HG03139 (cell line): ENCODE data around the gene BARX1.

Experiments used
- ATAC-seq: cut with Tn5 transposase; IDR thresholded peaks from one replicate; pipeline ENCODE4 v1.9.1; 2021; ENCODE audit not compliant: unreplicated experiment

Gene BARX1

GRCh38 chr9:93929231-93929630, 25.9 kb downstream of the BARX1 start:
- no peak for ATAC-seq

DNA sequence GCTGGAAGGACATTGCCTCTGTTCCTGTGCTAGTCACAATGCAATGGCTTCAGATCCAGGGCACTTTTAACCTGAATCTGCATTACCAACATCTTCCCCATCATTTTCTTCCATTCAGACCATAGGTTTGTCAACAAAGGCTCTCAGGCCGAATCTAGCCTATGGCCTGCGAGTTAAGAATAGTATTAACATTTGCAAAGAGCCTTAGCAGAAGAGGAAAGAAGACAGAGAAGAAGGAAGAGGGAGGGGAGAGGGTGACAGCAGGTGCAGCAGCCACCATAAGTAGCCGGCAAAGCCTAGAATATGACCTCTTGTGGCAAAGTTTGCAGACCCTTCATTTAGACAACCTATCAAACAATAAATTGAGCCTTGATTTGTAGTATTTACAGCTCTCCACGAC, 32.6 kb downstream of the BARX1 start:
- no peak for ATAC-seq

GRCh38 chr9:93920131-93920800, 34.9 kb downstream of the BARX1 start:
- no peak for ATAC-seq

- no peak for ATAC-seq
Measured at GRCh38 chr9:93918061-93918460, 37.1 kb downstream of the BARX1 start.

- no peak for ATAC-seq
Measured at GRCh38 chr9:93917121-93917853, 37.9 kb downstream of the BARX1 start.

DNA sequence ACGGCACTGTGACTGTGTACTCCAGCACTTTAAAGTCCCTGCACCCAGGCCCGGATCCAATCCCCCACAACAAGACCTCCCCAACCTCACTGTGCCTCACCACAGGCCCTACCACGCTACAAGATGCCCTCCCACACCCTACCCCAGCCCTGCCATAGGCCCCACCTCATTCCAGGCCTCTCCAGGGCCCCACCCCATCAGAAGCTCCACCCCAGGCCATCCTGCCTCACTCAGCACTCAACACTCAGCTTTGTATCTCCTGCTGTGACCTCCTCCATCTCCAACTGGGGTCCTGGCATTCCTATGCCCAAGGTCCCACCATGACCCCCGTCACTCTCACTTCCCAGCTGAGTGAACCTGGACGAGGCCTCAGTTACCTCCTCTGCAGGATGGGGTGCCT, 38.8 kb downstream of the BARX1 start:
- no peak for ATAC-seq

DNA sequence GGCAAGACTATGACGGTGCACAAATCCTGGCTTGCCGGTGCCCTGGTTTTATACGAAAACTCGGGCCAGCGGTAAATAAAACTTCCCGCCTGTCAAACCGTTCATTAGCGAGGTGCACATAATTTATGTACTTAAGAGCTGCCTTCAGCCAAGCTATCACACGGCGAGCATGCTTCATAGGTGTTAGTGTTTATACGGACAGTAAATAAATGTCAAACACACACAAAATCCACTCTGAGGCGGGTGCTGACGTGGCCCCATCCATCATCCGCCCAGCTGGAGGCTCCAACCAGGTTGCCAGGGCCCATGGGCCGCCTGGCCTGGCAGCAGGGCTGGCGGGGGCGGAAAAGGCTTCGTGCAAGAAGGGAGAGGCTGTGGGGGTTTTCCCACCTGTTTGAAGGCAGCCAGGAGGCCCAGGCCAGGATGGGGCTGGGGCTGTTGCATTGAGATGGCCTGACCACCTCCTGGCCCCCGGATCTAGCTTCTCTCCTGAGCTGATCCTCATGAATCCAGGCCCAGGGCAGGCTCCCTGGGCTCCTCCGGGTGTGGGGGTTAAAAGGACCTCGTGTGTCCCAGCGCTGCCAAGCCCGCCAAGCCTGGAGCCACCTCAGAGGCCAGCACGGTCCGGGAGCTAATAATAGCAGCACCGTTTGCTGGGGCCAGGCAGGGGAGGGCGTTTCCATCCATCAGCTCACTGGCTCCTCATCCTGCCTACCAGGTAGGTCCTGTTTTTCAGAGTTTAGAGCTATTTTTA, 43.2 kb downstream of the BARX1 start:
- no peak for ATAC-seq

- ATAC-seq, result no peak
Measured at GRCh38 chr9:93911136-93911745, 43.9 kb downstream of the BARX1 start.

GRCh38 chr9:93910598-93910997, 44.6 kb downstream of the BARX1 start:
- ATAC-seq, result no peak

- ATAC-seq, result no peak
Measured at GRCh38 chr9:93910196-93910595, 45.0 kb downstream of the BARX1 start.

GRCh38 chr9:93909242-93909616, 45.9 kb downstream of the BARX1 start:
- no peak for ATAC-seq

- ATAC-seq, result no peak
Measured at GRCh38 chr9:93908591-93909241, 46.4 kb downstream of the BARX1 start.

- ATAC-seq, result no peak
Measured at GRCh38 chr9:93907551-93908199, 47.5 kb downstream of the BARX1 start.

DNA sequence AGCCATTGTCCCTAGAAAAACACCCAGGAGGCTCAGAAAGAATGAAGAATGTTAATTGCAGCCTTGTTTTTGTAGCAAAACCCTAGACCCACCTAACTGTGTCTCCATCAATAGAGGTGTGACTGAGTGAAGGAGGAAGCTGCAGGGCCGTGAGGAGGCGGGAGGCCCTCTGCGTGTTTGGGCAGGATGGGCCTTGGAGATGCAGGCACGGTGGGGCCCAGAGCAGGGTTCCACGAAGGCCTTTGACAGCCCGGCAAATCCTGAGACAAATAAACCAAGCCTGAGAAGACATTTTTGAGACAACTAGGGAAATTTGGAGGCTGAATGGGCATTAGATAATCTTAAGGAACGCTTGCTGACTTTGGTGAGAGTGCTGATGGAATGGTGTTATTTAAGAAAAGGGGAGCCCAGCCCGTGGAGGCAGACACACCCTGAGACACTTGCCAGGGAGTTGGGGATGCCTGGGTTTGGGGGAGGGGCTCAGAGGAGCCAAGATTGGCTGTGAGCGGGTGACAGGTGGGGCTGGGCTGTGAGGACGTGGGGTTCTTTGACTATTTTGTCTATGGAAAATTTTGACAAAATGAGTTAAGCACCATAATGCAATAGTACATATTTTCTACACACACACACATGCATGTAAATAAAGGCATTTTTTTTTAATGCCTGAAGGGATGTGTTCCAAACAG, 48.8 kb downstream of the BARX1 start:
- no peak for ATAC-seq

GRCh38 chr9:93905473-93906133, 49.6 kb downstream of the BARX1 start:
- no peak for ATAC-seq

GRCh38 chr9:93904649-93905472, 50.3 kb downstream of the BARX1 start:
- no peak for ATAC-seq

DNA sequence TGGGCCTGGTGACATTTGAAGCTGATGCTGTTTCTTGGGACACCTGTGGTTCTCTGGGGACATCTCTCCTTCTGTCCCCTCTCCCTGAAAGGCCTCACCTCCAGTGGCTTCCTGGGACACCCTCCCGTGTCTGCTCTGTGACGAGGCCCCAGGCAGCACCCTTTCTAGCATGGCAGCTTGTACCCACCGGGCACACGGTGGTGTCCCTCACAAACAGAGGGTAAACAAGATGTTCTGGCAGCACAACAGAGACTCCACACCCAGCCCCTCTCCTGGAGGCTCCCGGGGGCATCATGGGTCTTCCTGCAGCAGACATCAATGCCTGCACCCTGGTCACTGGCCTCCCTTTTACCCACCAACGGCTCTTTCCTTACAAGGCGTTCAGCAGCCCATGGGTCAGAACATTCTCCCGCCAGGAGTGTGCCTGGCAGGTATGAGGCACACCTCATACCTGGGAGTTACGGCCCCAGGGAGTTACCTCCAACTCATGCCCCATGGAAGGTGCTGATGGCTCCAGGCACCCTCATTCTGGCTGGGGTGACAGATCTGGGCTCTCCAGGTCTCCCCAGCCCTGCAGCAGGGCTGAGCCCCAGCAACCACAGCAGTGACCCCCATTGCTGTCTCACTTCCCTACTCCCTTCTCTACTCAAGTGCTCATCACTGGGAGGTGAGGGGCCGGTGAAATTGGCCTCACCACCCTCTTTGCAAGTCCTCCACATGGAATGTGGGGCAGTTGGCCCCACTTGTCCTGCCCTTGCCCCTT, 51.1 kb downstream of the BARX1 start:
- no peak for ATAC-seq
